Inferior parietal cortex (tissue), 1 donor: ENCODE data around the gene DTD1.
A peak's percentile ranks its signal among the peaks of the same experiment; 100 is the strongest.

Experiments
- DNase-seq: peaks from one replicate; pipeline ENCODE4 v3.0.0-alpha.2; 2016; ENCODE audit errors: extremely low spot score

DTD1 gene

DNA sequence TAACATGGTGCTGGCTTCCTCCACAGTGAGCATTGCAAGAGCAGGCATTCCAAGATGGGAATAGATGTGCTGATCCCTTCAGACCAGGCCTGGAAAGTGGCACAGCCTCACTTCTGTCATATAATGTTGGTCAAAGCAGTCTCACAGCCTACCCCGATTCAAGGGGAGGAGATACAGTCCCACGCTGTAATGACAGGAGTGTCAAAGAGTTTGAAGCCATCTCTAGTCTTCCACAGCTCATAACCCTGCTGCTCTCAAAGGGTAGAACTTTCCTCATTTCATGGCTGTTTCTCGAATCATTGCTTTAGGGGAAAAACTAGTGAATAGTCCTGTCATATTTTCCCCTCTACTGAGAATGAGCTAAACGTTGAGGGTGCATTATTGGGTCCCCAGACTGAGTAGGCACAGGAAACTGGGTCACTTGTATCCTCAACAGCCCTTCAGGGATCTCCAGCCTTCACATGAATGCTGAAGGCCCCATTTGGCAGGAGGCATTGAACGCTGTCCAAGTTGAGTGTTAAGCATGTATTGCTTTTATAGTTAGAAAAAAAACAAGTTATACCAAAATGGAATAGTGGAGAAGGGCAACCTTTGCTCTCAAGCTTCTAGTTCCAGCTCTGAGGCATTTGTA is 27.3 kb downstream of the DTD1 start:
- no peak for DNase-seq

DNA sequence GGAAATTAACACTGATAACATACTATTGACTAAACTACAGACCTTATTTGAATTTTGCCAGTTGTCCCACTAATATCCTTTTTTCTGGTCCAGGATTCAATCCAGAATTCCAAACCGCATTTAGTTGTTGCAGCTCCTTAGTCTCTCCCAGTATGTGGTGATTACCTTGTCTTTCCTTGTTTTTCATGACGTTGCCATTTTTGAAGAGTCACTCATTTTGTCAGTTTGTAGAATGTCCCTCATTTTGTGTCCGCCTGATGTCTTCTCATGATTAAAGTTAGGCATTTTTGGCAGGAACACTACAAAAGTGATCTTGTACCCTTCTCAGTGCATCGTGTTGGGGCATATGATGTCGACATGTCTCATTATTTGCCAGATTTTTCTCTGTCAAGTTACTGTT is 33.1 kb downstream of the DTD1 start:
- no peak for DNase-seq

DNA sequence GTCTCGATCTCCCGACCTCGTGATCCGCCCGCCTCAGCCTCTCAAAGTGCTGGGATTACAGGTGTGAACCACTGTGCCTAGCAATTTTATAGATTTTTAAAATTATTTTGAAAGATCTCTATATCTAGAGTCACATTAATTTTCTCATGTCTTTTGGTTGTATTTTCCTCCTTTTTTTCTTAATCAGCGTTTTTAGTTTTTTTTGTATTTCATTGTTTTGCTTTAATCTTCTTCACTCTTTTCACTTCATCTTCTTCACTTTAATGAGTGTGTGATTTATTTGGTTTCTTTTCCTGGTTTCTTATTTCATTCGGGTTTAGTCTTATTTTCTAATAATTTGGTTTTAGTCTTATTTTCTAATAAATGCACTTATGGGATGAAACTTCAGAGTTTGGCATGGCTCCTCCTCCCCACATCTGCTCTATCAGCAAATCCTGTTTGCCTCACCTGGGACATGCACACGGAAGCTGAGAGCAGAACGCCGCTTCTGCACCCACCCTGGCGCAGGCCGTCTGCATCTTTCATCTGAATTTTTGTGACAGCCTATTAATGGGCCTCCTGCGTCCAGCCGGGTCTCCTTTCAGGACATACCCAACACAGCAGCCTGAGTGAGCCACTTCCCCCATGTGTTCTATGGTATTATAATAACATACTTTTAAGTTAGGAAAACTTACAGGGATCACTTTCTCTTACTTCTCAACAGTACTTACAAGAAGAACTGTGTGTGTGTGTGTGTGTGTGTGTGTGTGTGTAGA is 35.5 kb downstream of the DTD1 start:
- DNase-seq = no peak

DNA sequence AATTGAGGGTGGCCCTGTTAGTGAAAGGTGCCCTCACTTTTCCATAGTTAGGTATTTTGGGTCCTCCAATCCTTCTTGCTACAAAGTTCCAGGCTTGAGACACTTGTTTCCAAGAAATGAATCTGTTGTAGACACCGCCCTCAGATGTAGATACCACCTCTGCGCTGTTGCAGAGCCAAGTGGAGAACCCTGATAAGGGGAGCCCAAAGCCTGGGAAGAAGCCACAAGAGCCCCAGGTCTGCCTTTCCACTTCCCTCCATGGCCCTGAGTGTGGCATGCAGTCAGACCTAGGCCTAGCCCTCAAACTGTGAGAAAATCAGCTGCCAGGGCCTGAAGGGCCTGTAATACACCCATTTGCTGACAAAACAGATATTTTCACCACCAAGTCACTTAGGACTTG is 37.1 kb downstream of the DTD1 start:
- no peak for DNase-seq

DNA sequence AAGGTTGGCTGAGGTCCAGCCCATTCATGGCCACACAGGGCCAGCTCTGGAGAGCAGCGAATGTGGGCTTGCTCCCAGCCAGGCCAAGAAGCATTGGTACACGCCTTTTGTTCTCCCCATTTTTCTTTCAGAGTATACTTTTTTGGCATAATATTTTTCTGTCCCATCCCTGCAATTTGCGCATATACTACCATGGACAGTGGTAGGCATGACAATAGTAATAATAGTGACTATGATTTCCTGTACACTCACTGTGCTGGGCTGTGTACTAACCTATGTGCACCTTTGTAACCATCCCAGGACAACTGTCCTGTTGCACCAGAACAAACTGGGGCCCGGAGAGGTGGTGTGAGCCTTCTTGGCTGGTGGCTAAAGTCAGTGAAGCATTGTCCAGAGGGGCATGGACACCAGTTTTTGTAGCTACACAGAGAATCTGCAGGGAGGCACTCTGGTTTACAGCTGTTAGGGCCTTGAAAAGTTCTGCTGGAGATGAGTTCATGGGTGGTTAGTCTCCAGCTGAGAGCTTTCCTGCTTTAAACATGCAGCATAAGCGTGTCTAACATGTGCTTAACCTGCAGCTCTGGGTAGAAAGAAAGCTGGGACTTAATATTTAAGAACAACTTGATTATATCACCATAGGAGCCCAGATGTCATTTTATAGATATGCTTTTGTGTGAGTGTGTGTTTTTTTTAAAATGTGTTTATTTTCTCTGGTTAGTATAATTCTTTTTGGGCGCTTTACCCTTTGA is 38.2 kb downstream of the DTD1 start:
- no peak for DNase-seq

DNA sequence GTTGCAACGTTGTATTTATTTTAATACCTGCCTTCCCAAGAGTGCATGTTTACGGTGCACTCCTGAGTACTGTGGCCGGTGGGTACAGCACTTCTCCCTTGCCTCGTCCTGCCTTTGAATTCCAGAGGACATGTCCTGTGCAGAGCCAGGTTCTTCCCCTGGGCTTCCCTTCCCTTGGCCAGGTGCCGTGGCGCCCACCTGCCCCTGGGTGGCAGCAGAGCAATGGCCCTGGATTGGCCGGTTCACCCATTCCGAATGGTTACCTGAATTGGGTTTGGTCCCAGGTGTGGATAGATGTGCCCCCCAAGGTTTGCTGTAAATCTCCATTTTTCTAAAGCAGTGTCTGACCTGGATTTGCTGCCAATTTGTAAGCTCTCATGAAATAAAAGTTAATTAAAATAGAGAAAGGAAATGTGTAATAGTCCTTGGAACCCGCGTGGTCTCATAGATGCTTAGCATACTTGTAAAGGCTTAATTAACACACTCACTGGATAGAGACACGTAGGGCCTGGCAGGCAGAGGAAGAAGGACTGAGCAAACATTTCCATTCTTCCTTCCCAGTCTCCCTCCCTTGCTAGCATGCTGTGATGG is 40.6 kb downstream of the DTD1 start:
- no peak for DNase-seq

DNA sequence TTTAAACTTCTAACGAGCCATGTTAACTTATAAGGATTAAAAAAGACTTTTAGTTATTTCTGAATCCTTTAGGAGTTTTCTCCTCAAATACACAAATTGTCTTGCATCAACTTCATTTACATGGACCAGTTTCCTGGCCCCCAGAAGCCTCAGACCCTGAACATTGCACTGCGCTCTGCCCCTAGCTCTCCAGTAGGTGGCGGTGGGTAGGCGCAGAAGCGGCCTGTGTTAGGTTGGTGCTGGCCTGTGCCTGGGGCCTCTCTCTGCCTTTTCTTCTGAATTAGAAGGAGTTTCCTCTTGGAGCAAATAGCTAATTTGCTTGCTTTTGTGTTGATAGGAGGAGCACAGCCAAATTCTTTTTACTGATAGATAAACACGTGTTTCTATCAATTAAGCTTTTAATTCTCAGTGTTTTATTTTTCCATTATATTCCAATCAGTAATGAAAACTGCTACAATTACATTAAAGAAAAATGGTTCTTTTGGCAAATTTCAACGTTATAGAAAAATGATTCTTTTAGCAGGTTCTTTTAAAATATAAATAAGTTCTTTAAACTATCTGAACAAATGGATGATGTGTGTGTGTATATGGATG is 44.4 kb downstream of the DTD1 start:
- peak; percentile 81 for DNase-seq

DNA sequence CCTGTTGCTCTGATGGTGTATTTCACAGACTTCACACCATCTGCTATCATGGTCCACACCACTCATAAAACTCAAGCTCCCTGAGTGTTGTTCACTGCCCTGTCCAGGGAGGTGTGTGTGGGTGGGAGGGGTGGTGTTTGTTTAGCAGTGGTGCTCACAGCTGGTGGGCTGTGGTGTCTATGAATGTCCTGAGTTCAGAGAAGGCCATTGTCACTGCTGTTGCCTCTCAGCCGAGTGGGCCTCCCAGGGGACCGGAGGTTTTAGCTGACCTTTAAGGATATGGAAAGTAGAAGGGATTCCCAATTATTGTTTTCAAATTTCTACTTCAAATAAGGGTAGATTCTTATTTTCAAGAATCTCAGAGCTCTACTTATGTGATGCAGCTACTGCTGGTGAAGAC is 45.6 kb downstream of the DTD1 start:
- DNase-seq = no peak

DNA sequence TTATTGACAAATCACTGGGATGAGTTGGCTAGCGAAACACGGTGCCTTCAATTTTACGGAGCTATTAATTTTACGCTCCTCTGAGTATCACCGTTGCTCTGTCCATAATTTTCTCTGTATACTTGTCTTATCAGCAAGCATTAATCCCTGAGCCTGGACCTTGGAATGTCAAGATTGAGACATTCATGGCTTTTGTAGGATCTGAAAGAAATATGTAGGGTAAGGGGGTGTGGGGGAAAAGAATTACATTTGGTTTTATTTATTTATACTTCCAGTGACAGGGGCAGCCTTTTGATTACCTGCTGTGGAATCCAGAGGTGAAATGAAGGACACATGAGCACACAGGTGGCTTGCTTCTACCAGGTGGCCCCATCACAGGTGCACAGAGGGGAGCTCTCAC is 46.6 kb downstream of the DTD1 start:
- no peak for DNase-seq

DNA sequence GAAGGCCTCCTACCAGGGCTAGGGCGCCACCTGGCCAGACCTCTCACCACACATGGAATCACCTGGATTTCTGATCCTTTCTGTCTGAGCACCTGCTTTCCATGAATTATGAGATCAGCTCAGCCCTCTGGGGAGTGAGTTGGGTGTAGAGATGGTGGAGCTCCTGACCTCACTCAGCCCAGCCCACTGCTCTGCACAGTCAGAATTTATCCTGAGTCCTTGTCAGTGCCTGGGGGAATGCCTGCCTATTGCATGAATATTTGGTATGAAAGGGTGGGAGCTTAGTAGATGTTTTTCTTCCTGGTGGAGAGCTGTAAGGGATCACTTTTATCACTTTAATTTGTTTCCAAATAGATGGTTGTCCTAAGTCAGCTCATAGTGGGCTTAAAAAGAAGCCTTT is 47.5 kb downstream of the DTD1 start:
- no peak for DNase-seq

DNA sequence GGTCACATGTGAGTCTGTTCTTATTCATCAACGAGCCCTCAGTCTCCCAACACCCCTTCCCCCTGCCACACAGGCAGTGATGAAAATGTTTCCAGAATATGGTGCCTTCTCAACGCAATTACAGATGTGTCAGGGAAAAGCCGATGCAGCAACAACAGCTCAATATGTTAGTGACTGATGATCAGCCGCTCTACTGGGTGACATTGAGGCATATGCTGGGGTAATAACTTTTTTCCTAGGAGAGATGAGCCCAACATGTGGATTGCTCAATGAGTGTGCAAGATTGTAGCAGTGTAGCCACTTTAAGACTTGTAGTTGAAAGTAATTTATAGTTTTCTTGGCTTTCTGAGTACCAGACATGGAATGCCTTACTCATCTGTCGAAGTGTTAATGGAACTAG is 49.4 kb downstream of the DTD1 start:
- DNase-seq = no peak

DNA sequence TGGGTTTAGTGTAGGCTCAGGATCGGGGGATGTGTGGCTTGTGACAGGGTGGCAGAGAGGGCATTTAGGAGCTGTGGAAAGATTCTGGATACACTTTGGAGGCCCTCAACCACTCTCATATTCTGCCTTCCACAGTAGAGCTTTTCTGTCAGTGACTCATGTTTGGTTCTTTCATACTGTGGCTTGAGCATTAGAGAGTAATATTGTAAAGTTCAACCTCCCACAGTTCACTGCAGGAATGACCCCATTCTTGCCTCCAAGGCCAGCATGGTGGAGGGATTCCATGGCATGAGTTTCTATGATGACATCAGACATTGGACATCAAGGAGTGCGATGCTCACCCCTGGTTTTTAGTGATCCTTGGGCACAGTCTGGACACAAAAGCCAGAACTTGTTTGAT is 50.9 kb downstream of the DTD1 start:
- no peak for DNase-seq

DNA sequence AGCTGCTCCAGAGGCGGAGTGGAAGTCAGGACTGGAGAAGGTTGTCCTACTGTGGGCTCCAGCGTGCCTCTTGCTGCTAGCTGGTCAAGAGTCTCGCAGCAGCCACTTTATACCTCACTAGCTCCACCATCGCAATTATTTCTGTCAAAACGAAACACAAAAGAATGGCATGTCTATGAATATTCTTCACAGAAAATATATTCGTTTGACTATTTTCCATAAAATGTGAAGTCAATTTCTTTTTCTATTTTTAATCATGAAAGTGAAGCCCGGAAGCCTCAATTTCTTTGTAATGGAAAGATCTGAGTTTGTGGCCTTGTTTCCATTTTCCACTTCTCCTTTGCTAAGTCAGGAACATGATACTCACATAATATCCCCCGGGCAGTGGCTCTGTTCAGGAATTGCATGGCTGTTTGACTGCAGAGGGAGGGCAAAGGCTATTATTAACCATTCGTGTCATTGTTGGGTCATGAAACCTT is 51.7 kb downstream of the DTD1 start:
- DNase-seq = no peak

DNA sequence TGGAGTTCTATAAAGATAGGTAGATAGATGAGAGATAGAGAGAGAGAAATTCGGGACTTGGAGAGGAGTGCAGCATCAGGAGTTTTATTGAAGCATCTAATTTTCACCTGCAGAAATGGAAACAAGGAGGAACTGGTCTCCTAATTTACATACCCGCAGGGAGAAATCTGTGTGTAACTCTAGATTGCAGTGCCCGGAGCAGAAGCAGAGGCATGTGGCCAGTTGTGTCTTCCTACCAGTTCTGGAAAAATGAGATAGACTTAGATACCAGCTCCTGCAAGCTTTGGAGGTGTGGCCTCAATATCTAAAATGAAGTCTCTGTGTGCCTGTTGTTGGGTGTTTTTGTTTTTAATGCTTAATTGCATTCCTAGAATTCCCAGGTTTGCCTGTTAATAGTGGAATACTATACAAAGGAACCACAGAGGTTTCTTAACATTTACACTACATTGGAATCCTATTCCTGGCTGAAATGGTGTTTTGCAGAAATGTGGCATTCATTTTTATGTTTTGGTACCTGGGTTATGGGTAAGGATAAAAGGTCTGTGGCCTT is 57.4 kb downstream of the DTD1 start:
- no peak for DNase-seq

DNA sequence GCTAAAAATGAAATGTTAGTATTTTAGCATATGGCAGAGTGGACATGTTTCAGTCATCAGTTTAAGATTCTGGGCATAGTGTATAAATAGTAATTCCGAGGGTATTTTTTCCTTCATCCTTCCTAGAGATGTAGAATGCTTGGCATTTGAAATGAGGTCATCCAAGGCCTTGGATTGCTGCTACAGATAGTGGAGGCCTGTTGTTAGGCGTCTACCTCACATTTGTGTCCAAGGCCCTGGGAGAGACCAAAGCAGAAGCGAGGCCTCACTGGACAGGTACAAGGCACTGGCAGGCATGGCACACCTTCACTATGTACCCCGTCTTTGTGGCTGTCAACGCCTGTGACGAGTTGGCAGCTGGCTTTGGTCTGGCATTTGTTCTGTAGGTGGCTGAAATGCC is 58.0 kb downstream of the DTD1 start:
- DNase-seq = no peak

DNA sequence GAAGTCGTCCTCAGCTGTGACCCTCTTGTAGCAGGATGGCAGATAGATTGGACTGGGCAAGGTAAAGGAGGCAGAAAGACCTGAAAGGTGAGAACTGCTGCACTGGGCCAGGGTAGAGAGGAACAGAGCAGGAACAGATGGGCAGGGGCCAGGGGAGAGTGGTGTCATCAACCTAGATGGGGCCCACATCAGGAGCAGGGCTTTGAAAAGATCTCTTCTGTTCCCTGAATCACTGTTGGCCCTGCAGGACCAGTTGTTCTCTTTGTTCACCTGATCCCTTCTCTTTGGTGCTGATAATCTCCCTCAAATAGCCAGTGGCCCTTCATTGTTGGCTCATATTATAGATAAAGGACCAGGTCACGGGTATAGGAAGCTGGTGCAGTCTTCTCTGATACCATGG is 59.9 kb downstream of the DTD1 start:
- DNase-seq = no peak

DNA sequence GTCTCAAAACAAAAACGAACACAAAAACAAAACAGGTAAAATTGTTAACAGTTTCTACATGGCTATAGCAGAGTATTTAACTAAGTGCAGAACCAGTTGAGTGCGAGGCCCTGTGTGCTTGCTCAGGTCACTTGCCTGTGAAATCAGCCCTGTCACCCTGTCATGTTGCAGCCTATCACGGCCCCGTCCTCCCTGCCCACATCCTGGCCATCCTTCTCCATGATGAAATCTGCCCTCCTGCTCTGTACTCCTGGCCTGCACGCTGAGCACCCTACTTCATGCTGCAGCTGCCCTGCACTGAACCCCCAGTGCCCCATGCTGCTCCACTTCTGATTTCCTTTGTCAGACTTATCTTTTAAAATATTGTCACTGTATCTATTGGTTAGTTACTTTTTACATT is 62.4 kb downstream of the DTD1 start:
- DNase-seq = no peak

DNA sequence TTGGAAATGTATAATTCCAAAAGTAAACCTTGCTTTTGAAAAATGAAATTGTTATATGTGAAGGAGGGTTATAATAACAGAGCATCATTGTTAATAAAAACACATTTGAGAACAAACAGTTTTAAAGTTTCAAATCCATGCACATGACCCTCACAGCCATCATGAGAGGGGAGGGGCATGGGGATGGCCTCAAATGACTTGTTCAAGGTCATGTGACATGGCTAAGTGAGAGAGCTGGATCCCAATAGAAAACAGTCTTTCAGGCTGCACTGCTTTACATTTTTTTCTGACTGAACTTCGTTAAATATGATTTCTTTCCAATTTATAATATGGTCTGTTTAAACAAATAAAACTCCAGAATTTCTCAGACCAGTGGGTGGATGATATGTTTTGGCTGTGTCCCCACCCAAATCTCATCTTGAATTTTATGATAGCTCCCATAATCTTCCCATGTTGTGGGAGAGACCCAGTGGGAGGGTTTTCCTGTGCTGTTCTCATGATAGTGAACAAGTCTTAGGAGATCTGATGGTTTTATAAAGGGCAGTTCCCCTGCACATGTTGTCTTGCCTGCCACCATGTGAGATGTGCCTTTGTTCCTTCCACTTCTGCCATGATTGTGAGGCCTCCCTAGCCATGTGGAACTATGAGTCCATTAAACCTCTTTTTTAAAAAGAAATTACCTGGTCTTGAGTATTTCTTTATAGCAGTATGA is 66.0 kb downstream of the DTD1 start:
- no peak for DNase-seq

DNA sequence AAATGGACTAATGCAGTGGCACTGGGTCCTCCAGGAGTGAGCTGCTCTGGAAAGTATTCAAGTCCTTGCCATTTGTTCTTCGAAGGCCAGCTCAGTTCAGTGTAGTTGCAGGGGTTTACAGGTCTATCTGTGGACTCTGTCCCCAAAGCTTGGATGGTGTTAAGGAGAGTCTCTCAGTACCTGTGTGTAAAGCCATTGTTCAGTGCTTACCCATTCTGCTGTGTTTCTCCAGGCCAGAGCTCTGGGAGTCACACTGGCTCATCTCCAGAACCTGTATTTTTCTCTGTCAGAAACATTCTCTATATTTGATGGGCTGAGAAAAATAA is 66.6 kb downstream of the DTD1 start:
- DNase-seq = no peak

DNA sequence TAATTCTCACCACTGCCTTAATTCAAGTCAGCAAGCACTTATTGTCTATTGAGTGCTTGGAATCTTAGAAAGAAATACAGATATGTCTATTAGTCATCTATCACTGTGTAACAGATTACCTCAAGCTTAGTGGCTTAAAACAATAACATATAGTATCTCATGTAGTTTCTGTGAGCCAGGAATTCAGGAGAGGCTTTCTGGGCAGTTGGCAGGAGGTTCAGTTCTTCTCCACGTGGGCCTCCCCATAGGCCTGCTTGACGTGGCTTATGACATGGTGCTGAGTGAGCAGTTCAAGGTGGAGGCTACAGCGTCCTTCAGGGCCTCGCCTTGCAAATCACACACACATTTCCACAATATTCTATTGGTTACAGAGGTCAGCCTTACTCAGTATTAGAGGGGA is 69.7 kb downstream of the DTD1 start:
- DNase-seq = no peak

DNA sequence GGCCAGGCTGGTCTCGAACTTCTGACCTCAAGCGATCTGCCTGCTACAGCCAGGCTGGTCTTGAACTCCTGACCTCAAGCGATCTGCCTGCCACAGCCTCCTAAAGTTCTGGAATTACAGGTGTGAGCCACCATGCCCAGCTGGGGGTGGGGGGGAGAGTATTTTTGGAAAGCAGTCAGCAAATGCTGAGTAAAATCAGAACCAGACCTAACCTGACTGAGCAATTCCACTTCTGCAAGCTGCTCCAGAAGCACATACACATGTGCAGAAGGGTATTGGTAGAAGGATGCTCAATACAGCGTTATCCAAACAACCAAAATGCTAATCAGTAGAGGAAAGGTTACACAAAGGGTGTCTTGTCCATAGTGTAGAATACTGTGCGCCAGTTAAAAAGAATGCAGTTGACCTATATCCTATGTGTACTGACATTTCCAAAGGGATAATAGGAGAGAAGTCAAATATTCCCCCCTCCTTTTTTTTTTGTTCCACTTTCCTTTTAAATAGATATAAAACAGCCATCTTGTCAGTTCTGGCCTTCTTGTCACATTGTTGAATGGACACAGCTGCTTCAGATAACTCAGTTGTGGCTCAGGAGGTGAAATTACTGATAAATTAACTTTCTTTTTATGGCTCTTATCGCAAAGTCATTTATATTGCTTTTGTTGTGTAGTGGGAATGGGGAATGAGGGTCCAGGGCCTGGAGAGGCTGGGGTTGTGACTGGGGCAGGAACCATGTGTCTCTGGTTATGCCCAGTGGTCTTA is 74.6 kb downstream of the DTD1 start:
- no peak for DNase-seq
